ENCODE data around the gene EXOC4. TPM values are rescaled to one million over a fixed set of nuclear protein-coding genes. Genes with fewer than 3 reads are reported as not detected.

EXOC4 gene
- total RNA-seq, 4 donors from 2014 or later, result 60.0 to 187 (median 80.1) TPM

GRCh38 chr7:133670250-133670649, 417.4 kb downstream of the EXOC4 start:
- TF ChIP-seq EP300 (IDR thresholded peaks at IDR 0.05), result no peak

GRCh38 chr7:133672866-133673265, 420.0 kb downstream of the EXOC4 start:
- Histone ChIP-seq H3K9me3 (no peaks in the 10 kb centered on the region), H3K4me3 (no peak overlapping the region), H3K27me3 (no peaks in the 10 kb centered on the region), H3K27ac (no peak overlapping the region), H3K4me1 (no peaks in the 10 kb centered on the region), H3K36me3 (no peaks in the 10 kb centered on the region)
- 90% methylated on average over 1 of the region's 1 CpG for WGBS
- DNase-seq (ENCODE audit: low spot score in 2 of 2), result no peak
- TF ChIP-seq EP300 (IDR thresholded peaks at IDR 0.05) (no peak), CTCF (IDR thresholded peaks at IDR 0.05) (no peak), POLR2AphosphoS5 (IDR thresholded peaks at IDR 0.05) (no peak), POLR2A (IDR thresholded peaks at IDR 0.05) (no peak)

More at GRCh38 chr7:133670250-133670649, 417.4 kb downstream of the EXOC4 start:
- Histone ChIP-seq H3K27me3 (no peaks in the 10 kb centered on the region), H3K27ac (no peak overlapping the region), H3K4me3 (no peak overlapping the region), H3K36me3 (no peaks in the 10 kb centered on the region), H3K4me1 (no peaks in the 10 kb centered on the region), H3K9me3 (no peaks in the 10 kb centered on the region)
- 86% methylated on average over 5 of the region's 5 CpGs for WGBS
- no peak for DNase-seq (ENCODE audit: low spot score in 2 of 2)

GRCh38 chr7:133674079-133674763, 421.3 kb downstream of the EXOC4 start:
- no peaks in the 10 kb centered on the region for H3K4me1 ChIP-seq
- DNase-seq (ENCODE audit: low spot score in 2 of 2), result no peak
- WGBS, result 93% methylated on average over 2 of the region's 2 CpGs
- no peaks in the 10 kb centered on the region for H3K36me3 ChIP-seq
- H3K9me3 ChIP-seq, result no peaks in the 10 kb centered on the region
- H3K27ac ChIP-seq, result no peak overlapping the region
- H3K4me3 ChIP-seq, result no peak overlapping the region
- TF ChIP-seq POLR2A (IDR thresholded peaks at IDR 0.05) (no peak), EP300 (IDR thresholded peaks at IDR 0.05) (no peak), CTCF (IDR thresholded peaks at IDR 0.05) (no peak), POLR2AphosphoS5 (IDR thresholded peaks at IDR 0.05) (no peak)
- H3K27me3 ChIP-seq, result no peaks in the 10 kb centered on the region

- Histone ChIP-seq H3K4me1 (no peaks in the 10 kb centered on the region), H3K36me3 (no peaks in the 10 kb centered on the region), H3K27me3 (no peaks in the 10 kb centered on the region), H3K4me3 (no peak overlapping the region), H3K27ac (no peak overlapping the region), H3K9me3 (no peaks in the 10 kb centered on the region)
- no peak for DNase-seq (ENCODE audit: low spot score in 2 of 2)
- no peak for TF ChIP-seq CTCF (IDR thresholded peaks at IDR 0.05)
- TF ChIP-seq EP300 (IDR thresholded peaks at IDR 0.05), result no peak
- TF ChIP-seq POLR2A (IDR thresholded peaks at IDR 0.05), result no peak
- WGBS, result 93% methylated on average over 8 of the region's 8 CpGs
Observed at GRCh38 chr7:133675510-133676218, 422.8 kb downstream of the EXOC4 start.

GRCh38 chr7:133676805-133677370, 424.0 kb downstream of the EXOC4 start:
- no peaks in the 10 kb centered on the region for H3K36me3 ChIP-seq
- no peaks in the 10 kb centered on the region for H3K4me1 ChIP-seq
- no peak for TF ChIP-seq CTCF (IDR thresholded peaks at IDR 0.05)
- no peak for TF ChIP-seq POLR2AphosphoS5 (IDR thresholded peaks at IDR 0.05)
- TF ChIP-seq POLR2A (IDR thresholded peaks at IDR 0.05), result no peak
- no peak for TF ChIP-seq EP300 (IDR thresholded peaks at IDR 0.05)
- 87% methylated on average over 2 of the region's 2 CpGs for WGBS
- DNase-seq (ENCODE audit: low spot score in 2 of 2), result no peak
- no peaks in the 10 kb centered on the region for H3K27me3 ChIP-seq
- H3K4me3 ChIP-seq, result no peak overlapping the region
- no peak overlapping the region for H3K27ac ChIP-seq
- no peaks in the 10 kb centered on the region for H3K9me3 ChIP-seq
